PC-3 (cell line): ENCODE measurements around the gene TSPAN17. TPM values are rescaled to one million over a fixed set of nuclear protein-coding genes. Genes with fewer than 3 reads are reported as not detected.

Experiments
- ATAC-seq: fragments of 200-7000 bp; cut with Tn5 transposase; 2 replicates; pipeline ENCODE4 v1.9.1; 2020; ENCODE audit warnings: mild to moderate bottlenecking, moderate library complexity
- BruUV-seq: library from RNA; stranded (reverse); fragments of 400-500 nt; replicated peaks from 2 replicates; lab custom pipeline; 2021; lab: Mats Ljungman, UMichigan
- CTCF ChIA-PET: fragments of 300-600 bp; sonication (Branson Sonifier 250); formaldehyde crosslinking; loops from one replicate; lab custom pipeline; 2022; ENCODE audit warnings: antibody characterized with exemption; lab: Charles Lee
- POLR2A ChIA-PET: fragments of 300-600 bp; sonication (Branson Sonifier 250); formaldehyde crosslinking; loops from one replicate; lab custom pipeline; 2022; ENCODE audit warnings: antibody characterized with exemption; ENCODE audit not compliant: unreplicated experiment; lab: Charles Lee
- DNase-seq: peaks from one replicate; pipeline ENCODE4 v3.0.0-alpha.2; 2015
- H2AFZ ChIP-seq: fragments of 300-600 bp; sonication (generic); 2 replicates; pipeline ENCODE4 v1.6.0; 2016; ENCODE audit warnings: antibody characterized with exemption, low read length
- H3F3A ChIP-seq: fragments of 300-600 bp; sonication (generic); one replicate; pipeline ENCODE4 v1.6.0; 2017; ENCODE audit warnings: antibody characterized with exemption, low read length, control low read depth, mild to moderate bottlenecking; ENCODE audit not compliant: unreplicated experiment
- H3K27ac ChIP-seq: fragments of 300-600 bp; sonication (generic); 2 replicates; pipeline ENCODE4 v1.5.1; 2016; ENCODE audit warnings: mild to moderate bottlenecking, low read length
- H3K27me3 ChIP-seq: fragments of 300-600 bp; sonication (generic); 2 replicates; pipeline ENCODE4 v1.6.1; 2016; ENCODE audit warnings: low read length, mixed read lengths
- H3K36me3 ChIP-seq: fragments of 300-600 bp; sonication (generic); 2 replicates; pipeline ENCODE4 v1.6.1; 2016; ENCODE audit warnings: low read depth, mixed run types, low read length, mixed read lengths
- H3K4me1 ChIP-seq: fragments of 300-600 bp; sonication (generic); 2 replicates; pipeline ENCODE4 v1.5.1; 2016; ENCODE audit warnings: low read length; ENCODE audit not compliant: insufficient read depth
- H3K4me2 ChIP-seq: fragments of 300-600 bp; sonication (generic); 2 replicates; pipeline ENCODE4 v1.6.0; 2016; ENCODE audit warnings: low read length
- H3K4me3 ChIP-seq: fragments of 300-600 bp; sonication (generic); 2 replicates; pipeline ENCODE4 v1.5.1; 2016; ENCODE audit warnings: mild to moderate bottlenecking, low read length, mixed read lengths
- H3K79me2 ChIP-seq: fragments of 300-600 bp; sonication (generic); 2 replicates; pipeline ENCODE4 v1.6.1; 2017; ENCODE audit warnings: low read length, mixed read lengths
- H3K9ac ChIP-seq: fragments of 300-600 bp; sonication (generic); 2 replicates; pipeline ENCODE4 v1.6.0; 2016; ENCODE audit warnings: mild to moderate bottlenecking, low read length
- H3K9me2 ChIP-seq: fragments of 300-600 bp; sonication (generic); replicated peaks from 2 replicates; pipeline ENCODE4 v1.6.1; 2016; ENCODE audit warnings: mixed run types, low read length, mixed read lengths
- H3K9me3 ChIP-seq: fragments of 300-600 bp; sonication (generic); 2 replicates; pipeline ENCODE4 v1.6.1; 2016; ENCODE audit warnings: low read length, mixed read lengths
- H4K20me1 ChIP-seq: fragments of 300-600 bp; sonication (generic); 2 replicates; pipeline ENCODE4 v1.6.1; 2016; ENCODE audit warnings: low read length, mixed read lengths
- EZH2 ChIP-seq: fragments of 300-600 bp; sonication (generic); IDR thresholded peaks from one replicate; pipeline ENCODE4 v1.6.1; 2017; ENCODE audit warnings: antibody characterized with exemption, mild to moderate bottlenecking, low read length; ENCODE audit not compliant: unreplicated experiment
- EZH2phosphoT487 ChIP-seq: fragments of 300-600 bp; sonication (generic); IDR thresholded peaks from 2 replicates; pipeline ENCODE4 v1.6.1; 2018; ENCODE audit warnings: mild to moderate bottlenecking, antibody characterized with exemption, low read length, borderline replicate concordance
- intact Hi-C: fragments of 100-400 bp; cut with micrococcal nuclease; formaldehyde crosslinking; loops from 2 replicates; pipeline ENCODE4 v1.9.0; 2023
- total RNA-seq: library from RNA; depleted of rRNA; stranded (reverse); fragments of >200 nt; gene quantifications from 2 replicates; pipeline ENCODE4 v1.2.3, GENCODE V29; 2014
- TF ChIP-seq, protein P1 (sequence below): fragments of 300-600 bp; sonication (generic); conservative IDR thresholded peaks from 2 replicates; pipeline ENCODE4 v1.5.1; 2017; ENCODE audit warnings: antibody characterized with exemption, low read depth, mild to moderate bottlenecking, low read length

The TSPAN17 gene
- total RNA-seq, 1 experiment from 2014 or later, result 47.3 TPM

- BruUV-seq, result TSS peak; percentile 71
- H4K20me1 ChIP-seq, result peaks cover 10% of the 10 kb centered on the region; the same call in 1 of the 2 replicates
- H3K79me2 ChIP-seq, result peaks cover 32% of the 10 kb centered on the region
- no peak overlapping the region for H3K27ac ChIP-seq
- no peaks in the 10 kb centered on the region; the same call in 1 of the 2 replicates for H3K36me3 ChIP-seq
- peaks cover 20% of the 10 kb centered on the region for H3K4me1 ChIP-seq
- H3K4me3 ChIP-seq, result peak overlapping the region; percentile 86
- H3F3A ChIP-seq, result peaks cover 2% of the 10 kb centered on the region
- H3K4me2 ChIP-seq, result peak overlapping the region; percentile 95
- intact Hi-C loops, result loop anchor here (1.0 to 2.0 kb wide), 2 partner anchors 69 to 74 kb away; no protein-coding TSS in a partner anchor
- no peaks in the 10 kb centered on the region for H3K9me2 ChIP-seq
- peak overlapping the region; percentile 77 for H3K9ac ChIP-seq
- H3K9me3 ChIP-seq, result no peaks in the 10 kb centered on the region
- TF ChIP-seq EZH2phosphoT487, result no peak
- TF ChIP-seq, protein P1, sequence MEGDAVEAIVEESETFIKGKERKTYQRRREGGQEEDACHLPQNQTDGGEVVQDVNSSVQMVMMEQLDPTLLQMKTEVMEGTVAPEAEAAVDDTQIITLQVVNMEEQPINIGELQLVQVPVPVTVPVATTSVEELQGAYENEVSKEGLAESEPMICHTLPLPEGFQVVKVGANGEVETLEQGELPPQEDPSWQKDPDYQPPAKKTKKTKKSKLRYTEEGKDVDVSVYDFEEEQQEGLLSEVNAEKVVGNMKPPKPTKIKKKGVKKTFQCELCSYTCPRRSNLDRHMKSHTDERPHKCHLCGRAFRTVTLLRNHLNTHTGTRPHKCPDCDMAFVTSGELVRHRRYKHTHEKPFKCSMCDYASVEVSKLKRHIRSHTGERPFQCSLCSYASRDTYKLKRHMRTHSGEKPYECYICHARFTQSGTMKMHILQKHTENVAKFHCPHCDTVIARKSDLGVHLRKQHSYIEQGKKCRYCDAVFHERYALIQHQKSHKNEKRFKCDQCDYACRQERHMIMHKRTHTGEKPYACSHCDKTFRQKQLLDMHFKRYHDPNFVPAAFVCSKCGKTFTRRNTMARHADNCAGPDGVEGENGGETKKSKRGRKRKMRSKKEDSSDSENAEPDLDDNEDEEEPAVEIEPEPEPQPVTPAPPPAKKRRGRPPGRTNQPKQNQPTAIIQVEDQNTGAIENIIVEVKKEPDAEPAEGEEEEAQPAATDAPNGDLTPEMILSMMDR, result no peak
- no peak for TF ChIP-seq EZH2
- ATAC-seq (peak; percentile 3), DNase-seq (peak; percentile 56)
- CTCF ChIA-PET, result interaction anchor here (1.1 kb wide), 1 partner anchor 13 kb away, joined by 9 read pairs; no protein-coding TSS in a partner anchor
- peak overlapping the region; percentile 88 for H2AFZ ChIP-seq
- H3K27me3 ChIP-seq, result no peaks in the 10 kb centered on the region
- POLR2A ChIA-PET, result no interaction called here
These were observed 674 bp downstream of the TSPAN17 start for GRCh38 chr5:176647843-176648473.

DNA sequence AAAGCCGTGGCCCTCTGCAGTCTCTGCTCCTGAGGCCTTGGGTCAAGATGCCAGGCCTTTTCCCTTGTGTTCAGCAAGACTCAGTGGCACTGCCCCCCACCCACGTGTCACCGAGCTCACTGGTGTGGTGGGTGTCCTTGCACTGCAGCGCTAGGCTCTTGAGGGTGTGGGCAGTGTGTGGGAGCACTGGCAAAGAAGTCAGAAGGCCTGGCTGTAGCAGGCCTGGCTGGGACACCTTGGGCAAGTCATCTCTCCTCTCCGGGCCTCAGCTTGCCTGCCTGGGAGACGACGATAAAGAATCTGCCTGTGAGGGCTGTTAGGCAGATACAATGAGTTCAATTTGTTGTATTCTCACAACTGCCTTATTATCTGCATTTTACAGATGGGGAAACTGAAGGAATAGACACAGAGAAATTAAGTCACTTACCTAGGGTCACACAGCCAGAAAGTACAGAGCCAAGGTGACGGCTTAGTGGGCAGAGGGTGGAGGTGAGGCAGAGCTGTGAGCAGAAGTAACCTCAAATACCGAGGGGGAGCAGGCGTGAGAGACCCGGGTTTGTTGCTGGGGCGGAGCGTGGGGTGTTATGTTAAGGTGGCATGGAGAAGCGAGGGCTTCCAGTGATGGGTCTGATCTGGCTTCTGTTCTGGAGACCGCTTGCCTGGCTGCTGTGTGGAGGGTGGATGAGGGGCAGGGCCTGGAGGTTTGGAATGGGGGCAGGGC is 1.4 kb downstream of the TSPAN17 start:
- H3K9ac ChIP-seq, result peak overlapping the region; percentile 77
- ATAC-seq (no peak), DNase-seq (no peak)
- H4K20me1 ChIP-seq, result peaks cover 13% of the 10 kb centered on the region; the same call in 1 of the 2 replicates
- peaks cover 32% of the 10 kb centered on the region for H3K79me2 ChIP-seq
- H3K4me3 ChIP-seq, result peak overlapping the region; percentile 86
- peaks cover 5% of the 10 kb centered on the region for H3F3A ChIP-seq
- CTCF ChIA-PET, result no interaction called here
- TF ChIP-seq, protein P1, result no peak
- TF ChIP-seq EZH2 (no peak), EZH2phosphoT487 (no peak)
- POLR2A ChIA-PET, result no interaction called here
- no peak overlapping the region for H2AFZ ChIP-seq
- no TSS peak for BruUV-seq
- no peaks in the 10 kb centered on the region for H3K9me3 ChIP-seq
- no peaks in the 10 kb centered on the region for H3K27me3 ChIP-seq
- H3K27ac ChIP-seq, result no peak overlapping the region
- peaks cover 27% of the 10 kb centered on the region for H3K4me1 ChIP-seq
- H3K36me3 ChIP-seq, result no peaks in the 10 kb centered on the region; the same call in 1 of the 2 replicates
- intact Hi-C loops, result no loop called here
- peak overlapping the region; percentile 95 for H3K4me2 ChIP-seq
- H3K9me2 ChIP-seq, result no peaks in the 10 kb centered on the region
